Subcutaneous adipose tissue (tissue), 4 donors: ENCODE results near the gene WRNIP1. TPM values are rescaled to one million over a fixed set of nuclear protein-coding genes. Genes with fewer than 3 reads are reported as not detected.

Experiments used
- CTCF ChIP-seq: fragments of 450-650 bp; IDR thresholded peaks from one replicate; pipeline ENCODE4 v1.5.1; 2016; ENCODE audit warnings: low read depth, mild to moderate bottlenecking, control low read depth, antibody characterized with exemption, moderate library complexity
- total RNA-seq, 4 donors: library from RNA; depleted of rRNA; stranded (reverse); fragments of >200 nt; gene quantifications; one replicate each; pipeline ENCODE4 v1.1.0, GENCODE V29; 2016

WRNIP1 gene
- total RNA-seq, 4 donors from 2014 or later = 17.4 to 38.4 (median 34.0) TPM

GRCh38 chr6:2834262-2834661 is 69.1 kb downstream of the WRNIP1 start:
- TF ChIP-seq CTCF = no peak

Other genes starting within 250 kb of the WRNIP1 start
- 1 to 10 TPM in 2 of 4 donors, under 1 TPM in 2; 0.65 to 1.5 (median 0.93) TPM for gene MYLK4, start 14.5 kb upstream of the WRNIP1 start, total RNA-seq
- 10 to 100 TPM; 33.3 to 48.9 (median 42.1) TPM for gene SERPINB1, start 76.5 kb downstream of the WRNIP1 start, total RNA-seq
- 1 to 10 TPM; 4.7 to 8.3 (median 5.8) TPM for gene SERPINB9, start 137.9 kb downstream of the WRNIP1 start, total RNA-seq
- 100 to 1,000 TPM; 111 to 243 (median 166) TPM for gene SERPINB6, start 206.2 kb downstream of the WRNIP1 start, total RNA-seq
- gene NQO2, start 234.5 kb downstream of the WRNIP1 start, total RNA-seq = 10 to 100 TPM; 37.2 to 89.7 (median 43.3) TPM